Measurements from ENCODE around the gene AUNIP.

The AUNIP gene

GRCh38 chr1:25795211-25795610, 64.0 kb downstream of the AUNIP start:
- Histone ChIP-seq H3K27ac (ENCODE audit: low read length) (no peak overlapping the region), H3K4me1 (ENCODE audit: control insufficient read depth, low read depth, low read length) (peaks cover 5% of the 10 kb centered on the region), H3K9ac (ENCODE audit: low read length) (no peak overlapping the region), H3K4me3 (ENCODE audit: low read length) (no peak overlapping the region), H3K9me3 (ENCODE audit: control insufficient read depth, low read depth, low read length) (no peaks in the 10 kb centered on the region), H3K27me3 (ENCODE audit: control insufficient read depth, insufficient read depth, low read length) (peaks cover 9% of the 10 kb centered on the region), H3K36me3 (ENCODE audit: control insufficient read depth, low read depth, low read length) (no peaks in the 10 kb centered on the region)

- Histone ChIP-seq H3K4me3 (ENCODE audit: low read length) (no peak overlapping the region), H3K36me3 (ENCODE audit: control insufficient read depth, low read depth, low read length) (no peaks in the 10 kb centered on the region), H3K27me3 (ENCODE audit: control insufficient read depth, insufficient read depth, low read length) (peaks cover 6% of the 10 kb centered on the region), H3K27ac (ENCODE audit: low read length) (no peak overlapping the region), H3K9me3 (ENCODE audit: control insufficient read depth, low read depth, low read length) (no peaks in the 10 kb centered on the region), H3K4me1 (ENCODE audit: control insufficient read depth, low read depth, low read length) (peaks cover 5% of the 10 kb centered on the region), H3K9ac (ENCODE audit: low read length) (no peak overlapping the region)
These were observed 64.9 kb downstream of the AUNIP start for GRCh38 chr1:25794325-25794724.

GRCh38 chr1:25793585-25794170, 65.6 kb downstream of the AUNIP start:
- H3K4me3 ChIP-seq (ENCODE audit: low read length), result no peak overlapping the region
- no peaks in the 10 kb centered on the region for H3K9me3 ChIP-seq (ENCODE audit: control insufficient read depth, low read depth, low read length)
- H3K27me3 ChIP-seq (ENCODE audit: control insufficient read depth, insufficient read depth, low read length), result no peaks in the 10 kb centered on the region
- peaks cover 5% of the 10 kb centered on the region for H3K4me1 ChIP-seq (ENCODE audit: control insufficient read depth, low read depth, low read length)
- H3K36me3 ChIP-seq (ENCODE audit: control insufficient read depth, low read depth, low read length), result no peaks in the 10 kb centered on the region
- H3K9ac ChIP-seq (ENCODE audit: low read length), result no peak overlapping the region
- H3K27ac ChIP-seq (ENCODE audit: low read length), result no peak overlapping the region

DNA sequence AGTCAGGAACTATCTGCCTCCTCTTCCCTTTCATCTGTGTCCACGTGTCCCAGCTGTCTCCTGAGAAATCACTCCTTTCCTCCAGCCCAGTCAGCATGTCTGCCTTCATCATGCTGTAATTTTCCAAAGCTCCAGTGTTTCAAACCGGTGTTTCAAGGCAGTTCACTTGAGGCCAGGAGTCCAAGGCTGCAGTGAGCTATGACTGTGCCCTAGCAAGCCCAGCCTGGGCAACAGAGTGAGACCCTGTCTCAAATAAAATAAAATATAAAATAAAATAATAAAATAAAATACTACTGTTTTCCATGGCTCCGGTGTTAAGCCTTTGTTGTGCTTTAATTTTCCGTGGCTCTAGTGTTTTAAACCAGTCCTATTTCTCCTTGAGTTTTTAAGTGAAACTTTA, 67.1 kb downstream of the AUNIP start:
- Histone ChIP-seq H3K4me1 (ENCODE audit: control insufficient read depth, low read depth, low read length) (peaks cover 5% of the 10 kb centered on the region), H3K27me3 (ENCODE audit: control insufficient read depth, insufficient read depth, low read length) (no peaks in the 10 kb centered on the region), H3K4me3 (ENCODE audit: low read length) (no peak overlapping the region), H3K9me3 (ENCODE audit: control insufficient read depth, low read depth, low read length) (no peaks in the 10 kb centered on the region), H3K36me3 (ENCODE audit: control insufficient read depth, low read depth, low read length) (no peaks in the 10 kb centered on the region), H3K9ac (ENCODE audit: low read length) (no peak overlapping the region), H3K27ac (ENCODE audit: low read length) (no peak overlapping the region)

GRCh38 chr1:25790472-25790871, 68.8 kb downstream of the AUNIP start:
- Histone ChIP-seq H3K27ac (ENCODE audit: low read length) (no peak overlapping the region), H3K4me3 (ENCODE audit: low read length) (no peak overlapping the region), H3K36me3 (ENCODE audit: control insufficient read depth, low read depth, low read length) (no peaks in the 10 kb centered on the region), H3K9me3 (ENCODE audit: control insufficient read depth, low read depth, low read length) (no peaks in the 10 kb centered on the region), H3K9ac (ENCODE audit: low read length) (no peak overlapping the region), H3K4me1 (ENCODE audit: control insufficient read depth, low read depth, low read length) (no peaks in the 10 kb centered on the region), H3K27me3 (ENCODE audit: control insufficient read depth, insufficient read depth, low read length) (no peaks in the 10 kb centered on the region)

- Histone ChIP-seq H3K4me3 (ENCODE audit: low read length) (no peak overlapping the region), H3K9ac (ENCODE audit: low read length) (no peak overlapping the region), H3K4me1 (ENCODE audit: control insufficient read depth, low read depth, low read length) (no peaks in the 10 kb centered on the region), H3K27ac (ENCODE audit: low read length) (no peak overlapping the region), H3K27me3 (ENCODE audit: control insufficient read depth, insufficient read depth, low read length) (no peaks in the 10 kb centered on the region), H3K36me3 (ENCODE audit: control insufficient read depth, low read depth, low read length) (no peaks in the 10 kb centered on the region), H3K9me3 (ENCODE audit: control insufficient read depth, low read depth, low read length) (no peaks in the 10 kb centered on the region)
These were observed 71.5 kb downstream of the AUNIP start for GRCh38 chr1:25787760-25788166.

DNA sequence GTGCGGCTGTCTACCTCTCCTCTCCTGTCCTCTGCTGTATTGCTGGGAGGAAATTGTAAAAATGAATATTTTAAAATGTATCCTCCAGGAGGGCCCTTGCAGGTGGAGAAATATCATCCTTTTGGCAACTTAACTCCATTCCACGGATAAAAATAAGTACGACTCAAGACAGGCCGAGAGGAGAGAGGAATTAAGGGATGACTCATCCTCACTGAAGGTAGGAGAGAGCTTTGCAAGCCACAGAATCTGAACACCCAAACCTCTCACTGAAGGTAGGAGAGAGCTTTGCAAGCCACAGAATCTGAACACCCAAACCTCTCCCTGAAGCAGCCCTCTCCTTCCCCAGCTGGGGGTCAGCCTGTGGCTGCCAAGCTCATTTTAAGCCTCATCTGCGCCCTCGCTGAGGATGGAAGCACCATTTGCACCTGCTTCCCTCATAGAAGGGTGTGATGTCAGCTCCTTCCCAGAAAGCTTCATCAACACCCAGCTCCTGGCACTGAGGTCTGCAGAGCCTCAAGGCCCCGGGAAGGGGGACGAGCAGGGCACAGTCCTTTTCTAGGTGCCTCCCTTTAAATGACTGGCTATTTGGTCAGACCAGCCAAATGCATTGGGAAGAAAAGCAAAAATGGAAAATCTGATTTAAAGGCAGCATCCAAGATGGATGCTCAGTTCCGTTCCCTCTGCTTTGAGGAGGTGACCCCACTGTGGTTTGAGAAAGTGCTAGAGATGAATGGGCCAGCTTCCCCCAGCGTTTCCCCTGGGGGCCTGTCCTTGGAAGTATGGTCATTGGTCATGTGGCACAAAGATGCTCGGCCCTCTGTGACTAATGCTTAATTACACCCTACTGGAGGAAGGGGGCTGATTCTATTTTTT, 72.1 kb downstream of the AUNIP start:
- H3K4me3 ChIP-seq (ENCODE audit: low read length), result no peak overlapping the region
- H3K9me3 ChIP-seq (ENCODE audit: control insufficient read depth, low read depth, low read length), result no peaks in the 10 kb centered on the region
- H3K36me3 ChIP-seq (ENCODE audit: control insufficient read depth, low read depth, low read length), result no peaks in the 10 kb centered on the region
- H3K4me1 ChIP-seq (ENCODE audit: control insufficient read depth, low read depth, low read length), result no peaks in the 10 kb centered on the region
- no peak overlapping the region for H3K27ac ChIP-seq (ENCODE audit: low read length)
- H3K27me3 ChIP-seq (ENCODE audit: control insufficient read depth, insufficient read depth, low read length), result no peaks in the 10 kb centered on the region
- H3K9ac ChIP-seq (ENCODE audit: low read length), result no peak overlapping the region

DNA sequence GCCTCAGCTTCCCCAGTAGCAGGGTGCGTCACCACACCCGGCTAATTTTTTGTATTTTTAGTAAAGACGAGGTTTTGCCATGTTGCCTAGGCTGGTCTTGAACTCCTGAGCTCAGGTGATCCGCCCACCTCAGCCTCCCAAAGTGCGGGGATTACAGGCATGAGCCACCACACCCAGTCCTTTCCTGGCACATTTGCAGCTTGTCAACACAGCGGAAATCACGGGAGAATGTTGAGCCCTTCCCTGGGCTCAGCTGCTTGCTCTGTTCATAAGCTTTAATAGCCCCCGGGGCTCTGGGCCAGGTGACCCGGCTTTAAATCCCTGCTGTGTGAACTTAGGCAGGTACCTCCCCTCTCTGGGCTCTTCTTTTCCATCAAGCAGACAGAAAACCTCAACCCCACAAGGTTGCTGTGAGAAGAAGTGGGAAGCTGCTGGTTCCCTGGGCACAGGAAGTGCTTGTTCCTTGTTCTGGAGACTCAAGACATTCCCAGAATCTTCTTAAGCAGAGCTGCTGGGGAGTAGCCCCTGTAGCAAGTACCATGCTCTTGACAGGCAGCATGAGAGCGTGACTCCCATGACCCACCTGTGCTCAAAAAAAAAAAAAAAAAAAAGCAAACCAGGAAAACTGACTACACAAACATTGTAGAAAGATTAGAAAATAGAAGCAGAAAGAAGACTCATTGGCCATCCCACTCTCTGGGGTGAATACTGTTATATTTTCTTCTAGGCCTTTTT, 73.8 kb downstream of the AUNIP start:
- no peak overlapping the region for H3K4me3 ChIP-seq (ENCODE audit: low read length)
- H3K27ac ChIP-seq (ENCODE audit: low read length), result no peak overlapping the region
- no peaks in the 10 kb centered on the region for H3K27me3 ChIP-seq (ENCODE audit: control insufficient read depth, insufficient read depth, low read length)
- H3K4me1 ChIP-seq (ENCODE audit: control insufficient read depth, low read depth, low read length), result peaks cover 7% of the 10 kb centered on the region
- no peaks in the 10 kb centered on the region for H3K36me3 ChIP-seq (ENCODE audit: control insufficient read depth, low read depth, low read length)
- H3K9ac ChIP-seq (ENCODE audit: low read length), result no peak overlapping the region
- H3K9me3 ChIP-seq (ENCODE audit: control insufficient read depth, low read depth, low read length), result no peaks in the 10 kb centered on the region

GRCh38 chr1:25784575-25785051, 74.6 kb downstream of the AUNIP start:
- no peak overlapping the region for H3K27ac ChIP-seq (ENCODE audit: low read length)
- H3K36me3 ChIP-seq (ENCODE audit: control insufficient read depth, low read depth, low read length), result no peaks in the 10 kb centered on the region
- H3K27me3 ChIP-seq (ENCODE audit: control insufficient read depth, insufficient read depth, low read length), result no peaks in the 10 kb centered on the region
- no peak overlapping the region for H3K4me3 ChIP-seq (ENCODE audit: low read length)
- no peak overlapping the region for H3K9ac ChIP-seq (ENCODE audit: low read length)
- H3K4me1 ChIP-seq (ENCODE audit: control insufficient read depth, low read depth, low read length), result peaks cover 16% of the 10 kb centered on the region
- no peaks in the 10 kb centered on the region for H3K9me3 ChIP-seq (ENCODE audit: control insufficient read depth, low read depth, low read length)

Data from iPS-18a (cell line).